AG20443 (cell line): ENCODE measurements around the gene PRKCD.

Experiments
- DNase-seq: peaks from one replicate; pipeline ENCODE4 v3.0.0; 2012; ENCODE audit warnings: low spot score, mixed read lengths

PRKCD gene

DNA sequence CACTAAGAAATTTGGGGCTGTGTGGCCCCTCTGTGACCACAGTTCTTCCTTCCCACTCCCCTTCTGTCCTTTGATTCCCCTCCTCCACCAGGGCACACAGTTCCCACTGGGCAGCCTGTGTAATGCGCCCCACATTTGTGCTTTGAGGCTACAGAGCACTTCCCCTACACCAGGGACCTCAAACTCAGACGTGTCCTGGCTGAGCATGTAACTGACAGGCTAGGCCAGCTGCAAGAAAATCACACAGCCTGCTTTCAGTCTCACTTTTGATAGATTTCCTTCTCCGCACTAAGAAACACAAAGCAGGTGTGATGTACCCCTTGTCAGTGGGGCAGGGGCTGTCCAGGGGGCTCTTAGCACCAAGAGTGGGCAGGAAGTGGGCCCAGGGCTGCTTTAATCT lies 29.6 kb downstream of the PRKCD start:
- DNase-seq: no peak

DNA sequence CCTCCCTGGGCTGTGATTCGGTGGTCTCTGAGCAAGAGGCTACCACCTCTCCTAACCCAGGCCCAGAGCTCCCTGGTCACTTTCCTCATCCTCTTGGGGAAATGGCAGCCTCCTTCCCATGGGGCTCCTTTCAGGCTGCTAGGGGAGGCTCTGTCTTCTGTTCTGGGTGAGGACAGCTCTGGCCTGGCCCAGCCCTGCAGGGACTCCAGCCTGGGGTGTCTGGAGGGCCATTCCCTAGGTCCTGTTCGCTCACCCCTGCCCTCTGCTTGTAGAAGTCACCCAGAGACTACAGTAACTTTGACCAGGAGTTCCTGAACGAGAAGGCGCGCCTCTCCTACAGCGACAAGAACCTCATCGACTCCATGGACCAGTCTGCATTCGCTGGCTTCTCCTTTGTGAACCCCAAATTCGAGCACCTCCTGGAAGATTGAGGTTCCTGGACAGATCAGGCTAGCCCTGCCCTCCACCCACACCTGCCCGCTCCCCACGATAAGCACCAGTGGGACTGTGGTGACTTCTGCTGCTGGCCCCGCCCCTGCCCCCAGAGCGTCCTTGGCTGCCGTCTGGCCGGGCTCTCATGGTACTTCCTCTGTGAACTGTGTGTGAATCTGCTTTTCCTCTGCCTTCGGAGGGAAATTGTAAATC lies 30.9 kb downstream of the PRKCD start:
- no peak for DNase-seq

DNA sequence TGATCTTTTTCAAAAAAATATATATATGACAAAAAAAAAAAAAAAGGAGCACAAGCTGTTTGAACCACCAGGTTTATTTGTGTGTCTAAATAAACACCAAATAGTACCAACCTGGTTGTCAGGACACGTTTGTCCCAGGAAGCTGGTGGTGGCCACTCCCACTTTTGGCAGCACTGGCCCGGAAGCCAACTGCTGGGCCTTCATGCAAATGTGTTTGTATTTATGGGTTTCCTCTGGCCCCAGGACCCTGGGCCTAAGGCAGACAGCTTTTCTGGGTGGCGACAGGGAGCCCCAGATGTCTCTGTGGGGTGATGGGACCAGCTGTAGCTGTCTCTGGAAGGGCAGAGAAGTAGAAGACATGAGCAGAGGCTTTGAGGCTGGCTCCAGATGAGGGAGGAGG lies 31.6 kb downstream of the PRKCD start:
- DNase-seq: no peak

DNA sequence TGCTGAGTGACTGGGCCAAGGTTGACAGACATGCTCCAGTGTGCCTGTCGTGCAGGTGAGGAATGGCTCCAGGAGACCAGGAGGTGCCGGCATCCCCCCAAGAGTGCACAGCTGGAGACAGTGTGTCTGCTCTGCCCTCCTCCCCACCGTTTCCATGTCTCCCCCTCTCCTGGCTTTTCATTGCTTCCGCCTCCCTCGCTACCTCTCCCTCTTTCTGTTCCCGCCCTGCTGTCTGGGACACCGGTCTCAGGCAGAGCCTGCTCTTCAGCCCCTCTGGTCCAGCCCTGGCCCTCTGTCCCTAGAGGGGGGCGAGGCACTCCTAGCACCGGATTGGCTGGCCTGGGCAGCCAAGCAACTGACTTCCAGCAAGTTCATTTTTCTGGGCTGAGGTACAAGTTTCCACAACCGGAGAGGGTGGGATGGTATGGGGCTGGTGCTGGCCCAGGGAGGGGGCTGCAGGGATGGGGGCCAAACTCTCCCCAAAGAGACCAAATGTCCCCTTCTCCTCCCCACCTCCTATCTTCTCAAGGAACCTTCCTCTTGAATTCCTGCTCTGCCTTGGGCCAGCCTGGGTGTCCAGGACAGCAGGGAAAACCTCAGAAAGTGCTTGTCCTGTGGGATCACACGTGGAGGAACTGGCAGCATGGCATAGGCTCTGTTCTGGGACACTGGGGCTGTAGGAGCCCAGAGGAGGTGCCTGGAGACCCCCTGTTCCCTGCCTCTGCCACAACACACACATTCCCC lies 32.6 kb downstream of the PRKCD start:
- DNase-seq: peak; percentile 42

DNA sequence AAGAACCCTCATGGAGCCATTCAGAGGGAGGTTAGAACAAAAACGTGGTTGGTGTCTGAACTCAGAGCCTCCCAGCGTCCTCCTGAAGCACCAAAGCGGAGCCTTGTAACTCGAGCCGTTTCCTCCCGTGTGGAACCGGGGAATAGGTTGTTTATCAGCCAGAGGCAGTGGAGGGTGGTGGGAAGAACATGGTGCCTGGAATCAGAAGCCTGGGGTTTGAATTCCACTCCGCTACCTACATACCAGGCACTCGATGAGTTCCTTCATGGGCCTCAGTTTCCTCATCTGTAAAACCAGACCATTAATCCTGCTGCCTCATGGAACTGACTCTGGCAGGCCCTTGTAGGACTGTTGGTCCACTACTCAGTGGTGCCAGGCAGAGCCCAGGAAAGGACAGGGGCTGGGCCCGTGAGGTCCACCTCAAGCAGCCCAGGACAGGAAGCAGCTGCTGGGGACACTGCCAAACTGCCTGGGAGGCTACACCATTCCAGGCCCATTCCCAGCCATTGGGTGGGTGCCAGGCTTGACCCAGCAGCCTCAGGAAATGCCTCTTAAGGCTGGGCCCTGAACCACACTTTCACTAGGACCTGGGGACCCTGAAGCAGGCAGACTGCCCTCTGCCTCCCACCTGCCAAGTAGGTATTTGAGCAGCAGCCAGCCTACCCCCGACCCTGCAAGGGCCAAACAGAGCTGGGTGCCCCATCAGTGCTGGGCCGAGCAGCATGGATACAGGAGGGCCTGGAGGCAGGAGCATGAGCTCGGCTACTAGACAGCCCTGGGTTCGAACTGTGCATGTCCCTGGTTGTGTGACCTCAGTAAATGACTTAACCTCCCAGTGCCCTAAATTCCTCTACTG lies 33.4 kb downstream of the PRKCD start:
- DNase-seq: peak; percentile 39

DNA sequence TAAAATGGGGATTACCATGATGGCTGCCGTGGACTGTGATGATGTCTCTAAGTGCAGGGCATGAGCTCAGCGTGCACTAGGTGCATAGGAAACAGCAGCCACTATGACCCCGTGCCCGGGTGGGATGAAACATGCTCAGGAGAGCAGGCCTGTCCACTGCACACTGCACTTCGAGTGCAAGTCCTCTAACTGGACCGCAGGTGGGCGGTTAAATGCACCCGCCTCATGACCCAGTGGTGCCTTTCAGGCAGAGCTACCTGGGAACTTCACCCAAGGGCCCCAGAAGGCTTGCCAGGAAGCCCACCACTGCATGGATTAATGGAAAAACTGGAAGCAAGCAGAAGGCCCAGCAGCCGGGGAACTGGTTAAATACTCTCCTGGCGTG lies 34.0 kb downstream of the PRKCD start:
- no peak for DNase-seq

DNA sequence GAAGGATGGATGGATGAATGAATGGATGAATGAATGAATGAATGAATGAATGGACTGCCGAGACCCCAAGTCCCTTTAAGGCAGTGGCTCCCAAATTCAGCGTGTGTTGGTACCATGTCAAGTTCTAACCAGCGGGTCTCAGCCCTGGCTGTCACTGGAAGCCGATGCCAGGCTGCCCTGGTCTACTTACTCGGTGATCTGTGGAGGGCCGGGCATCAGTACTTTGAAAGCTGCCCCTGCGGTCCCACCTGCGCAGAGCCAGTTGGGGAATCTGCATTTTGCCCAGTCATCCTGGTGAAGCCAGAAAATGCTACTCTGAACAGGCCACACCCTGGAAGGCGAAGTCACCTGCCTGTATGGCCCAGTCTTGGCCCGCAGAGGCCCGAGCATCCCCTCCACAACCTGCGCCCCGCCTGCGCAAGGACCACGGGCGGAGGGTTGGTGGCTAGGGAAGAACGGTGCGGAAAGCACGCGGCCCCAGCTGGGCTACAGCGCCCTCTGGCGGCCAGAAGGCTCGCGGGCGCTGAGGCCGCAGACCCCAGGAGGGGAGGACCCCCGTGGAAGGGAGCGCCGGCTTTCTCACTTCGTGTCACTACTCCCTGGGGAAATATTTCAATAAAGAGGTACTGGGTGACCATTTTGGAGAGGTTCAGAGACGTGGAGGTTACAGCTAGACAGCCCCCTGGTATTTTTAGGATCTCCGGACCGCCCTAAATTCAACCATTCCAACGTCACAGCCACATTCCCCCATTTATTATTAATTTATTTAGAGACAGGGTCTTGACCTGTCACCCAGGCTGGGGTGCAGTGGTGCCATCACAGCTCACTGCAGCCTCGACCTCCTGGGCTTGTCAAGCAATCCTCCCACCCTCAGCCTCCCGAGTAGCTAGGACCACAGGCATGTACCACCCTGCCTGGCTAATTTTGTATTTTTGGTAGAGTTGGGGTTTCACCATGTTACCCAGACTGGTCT lies 34.9 kb downstream of the PRKCD start:
- peak; percentile 90 for DNase-seq

DNA sequence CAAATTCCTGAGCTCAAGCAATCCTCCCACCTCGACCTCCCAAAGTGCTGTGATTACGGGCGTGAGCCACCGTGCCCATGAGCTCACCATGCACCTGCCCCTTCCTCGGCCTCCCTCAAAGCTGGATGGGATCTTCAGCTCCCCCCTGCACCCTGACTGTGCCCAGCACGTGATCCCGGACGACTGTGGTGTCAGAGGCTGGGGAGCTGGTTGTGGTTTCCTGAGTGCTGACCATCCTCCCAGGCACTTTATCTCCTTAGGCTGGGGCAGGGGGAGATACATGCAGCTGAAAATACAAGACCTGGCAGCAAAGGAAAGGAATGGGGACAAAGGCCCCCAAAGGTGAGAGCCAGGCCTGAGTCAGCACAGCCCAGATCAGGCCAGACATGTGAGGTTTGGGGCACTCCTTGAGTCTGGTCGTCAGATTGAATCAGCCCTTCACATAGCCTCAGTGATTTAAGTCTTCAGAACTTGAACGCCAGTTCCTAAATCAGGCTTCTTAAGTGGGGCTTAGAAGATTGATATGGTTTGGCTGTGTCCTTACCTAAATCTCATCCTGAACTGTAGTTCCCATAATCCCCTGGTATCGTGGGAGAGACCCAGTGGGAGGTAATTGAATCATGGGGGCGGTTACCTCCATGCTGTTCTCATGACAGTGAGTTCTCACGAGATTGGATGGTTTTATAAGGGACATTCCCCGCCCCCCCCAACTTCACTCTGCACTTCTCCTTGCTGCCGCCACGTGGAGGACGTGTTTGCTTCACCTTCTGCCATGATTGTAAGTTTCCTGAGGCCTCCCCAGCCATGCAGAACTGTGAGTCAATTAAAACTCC lies 35.8 kb downstream of the PRKCD start:
- DNase-seq: no peak

DNA sequence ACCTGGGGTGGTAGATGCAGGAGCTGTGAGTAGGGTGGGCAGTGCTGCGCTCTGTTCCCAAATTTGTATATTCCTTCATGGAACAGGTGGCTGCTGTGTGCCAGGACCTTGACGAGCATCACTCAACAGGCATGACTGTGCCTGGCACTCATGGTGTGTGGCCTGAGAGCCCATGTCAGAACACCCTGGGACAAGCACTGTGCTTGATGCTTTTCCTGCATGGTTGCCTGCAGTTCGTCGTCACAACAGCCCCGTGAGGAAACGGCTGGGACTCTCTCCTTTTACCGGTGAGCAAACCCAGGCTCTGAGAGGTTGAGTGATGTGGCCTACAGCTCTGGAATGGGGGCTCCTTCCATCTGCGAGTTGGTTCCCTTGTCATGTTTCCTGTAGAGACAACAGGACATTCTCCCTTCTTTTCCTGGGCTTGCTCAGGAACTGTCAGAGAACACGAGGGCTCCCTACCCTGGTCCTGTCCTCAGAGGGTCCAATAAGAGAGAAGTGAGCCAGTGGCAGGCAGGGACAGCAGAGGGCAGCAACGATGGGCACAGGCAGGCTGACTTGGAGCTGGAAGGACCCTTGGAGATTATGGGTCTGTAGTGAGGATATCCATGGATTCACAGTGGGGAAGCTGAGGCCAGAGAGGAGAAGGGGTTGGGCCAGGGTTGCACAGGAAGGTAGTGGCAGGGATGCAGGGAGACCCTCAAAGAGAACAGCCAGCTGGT lies 37.4 kb downstream of the PRKCD start:
- no peak for DNase-seq

DNA sequence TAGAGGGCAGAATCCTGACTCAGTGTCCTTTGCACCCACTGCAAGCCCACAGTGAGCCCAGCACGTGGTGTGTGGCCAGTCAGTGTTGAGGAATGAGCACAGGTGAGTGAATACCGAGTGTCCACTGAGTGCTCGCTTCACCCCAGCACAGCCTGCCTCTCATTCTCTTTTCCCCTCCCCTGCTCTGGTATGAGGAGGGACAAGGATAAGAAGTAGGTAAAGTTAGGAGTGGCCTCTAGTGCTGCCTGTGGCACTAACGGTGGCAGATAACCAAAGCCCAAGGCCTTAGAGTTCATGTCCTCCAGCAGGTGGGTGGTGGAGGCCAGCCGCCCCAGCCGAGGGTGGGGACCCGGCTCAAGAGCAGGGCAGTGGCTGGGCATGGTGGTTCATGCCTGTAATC lies 38.0 kb downstream of the PRKCD start:
- DNase-seq: no peak

DNA sequence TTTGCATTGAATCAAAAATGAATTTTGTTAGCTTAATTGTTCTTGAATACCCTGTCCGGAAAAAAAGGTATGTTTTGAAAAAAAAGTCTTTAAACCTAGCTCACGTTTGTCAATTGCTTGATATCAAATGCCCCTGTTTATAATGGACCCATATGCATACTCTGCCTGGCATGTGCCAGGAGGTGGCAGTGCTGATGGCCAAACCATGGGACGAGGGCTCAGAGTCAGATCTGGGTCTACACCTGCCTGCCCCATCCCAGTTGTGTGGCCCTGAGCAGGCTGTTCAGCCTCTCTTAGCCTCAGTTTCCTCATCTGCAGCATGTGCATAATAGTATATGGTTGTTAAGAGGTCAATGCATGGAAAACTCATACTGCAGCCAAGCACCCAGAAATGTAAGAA lies 38.8 kb downstream of the PRKCD start:
- no peak for DNase-seq

DNA sequence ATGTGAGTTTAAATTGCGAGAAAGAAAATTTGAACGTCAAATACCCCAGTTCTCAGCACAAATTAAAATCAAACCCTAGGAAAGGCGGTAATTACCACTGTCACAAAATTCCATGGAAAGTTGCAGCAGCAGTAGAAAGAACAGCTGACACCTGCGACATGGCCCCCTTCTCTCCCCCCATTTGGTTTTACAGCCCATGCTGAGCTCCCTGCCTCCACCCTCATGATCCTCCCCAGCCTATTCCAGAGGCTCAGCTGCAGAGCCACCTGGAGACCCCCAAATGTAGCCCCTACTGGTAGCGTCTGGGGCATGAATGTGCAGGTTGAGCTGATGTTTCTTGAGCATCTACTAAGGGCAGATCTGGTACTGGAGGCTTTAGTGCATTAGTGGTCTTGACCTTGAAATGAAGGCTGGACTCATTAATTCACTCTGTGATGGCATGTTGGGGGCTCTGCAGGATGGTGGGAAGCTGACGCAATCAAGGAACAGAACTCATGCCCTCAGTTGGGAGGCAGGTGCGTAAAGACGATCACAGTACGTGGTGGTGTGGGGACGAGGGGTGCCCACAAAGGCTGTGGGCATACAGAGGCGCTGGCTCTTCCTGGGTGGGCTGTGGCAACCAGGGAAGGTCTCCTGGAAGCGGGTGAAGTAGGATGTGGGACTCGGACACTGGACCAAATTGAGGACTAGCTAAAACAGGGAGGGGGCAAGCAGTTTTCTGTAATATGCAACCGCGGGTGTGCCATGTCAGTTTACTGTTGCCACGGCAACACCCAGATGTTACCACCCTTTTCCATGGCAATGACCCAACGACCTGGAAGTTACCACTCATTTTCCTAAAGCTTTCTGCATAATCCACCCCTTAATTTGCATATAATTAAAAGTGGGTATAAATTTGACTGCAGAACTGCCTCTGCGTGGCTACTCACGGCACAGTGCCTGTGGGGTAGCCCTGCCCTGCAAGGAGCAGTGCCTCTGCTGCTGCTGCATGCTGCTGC lies 39.8 kb downstream of the PRKCD start:
- no peak for DNase-seq

DNA sequence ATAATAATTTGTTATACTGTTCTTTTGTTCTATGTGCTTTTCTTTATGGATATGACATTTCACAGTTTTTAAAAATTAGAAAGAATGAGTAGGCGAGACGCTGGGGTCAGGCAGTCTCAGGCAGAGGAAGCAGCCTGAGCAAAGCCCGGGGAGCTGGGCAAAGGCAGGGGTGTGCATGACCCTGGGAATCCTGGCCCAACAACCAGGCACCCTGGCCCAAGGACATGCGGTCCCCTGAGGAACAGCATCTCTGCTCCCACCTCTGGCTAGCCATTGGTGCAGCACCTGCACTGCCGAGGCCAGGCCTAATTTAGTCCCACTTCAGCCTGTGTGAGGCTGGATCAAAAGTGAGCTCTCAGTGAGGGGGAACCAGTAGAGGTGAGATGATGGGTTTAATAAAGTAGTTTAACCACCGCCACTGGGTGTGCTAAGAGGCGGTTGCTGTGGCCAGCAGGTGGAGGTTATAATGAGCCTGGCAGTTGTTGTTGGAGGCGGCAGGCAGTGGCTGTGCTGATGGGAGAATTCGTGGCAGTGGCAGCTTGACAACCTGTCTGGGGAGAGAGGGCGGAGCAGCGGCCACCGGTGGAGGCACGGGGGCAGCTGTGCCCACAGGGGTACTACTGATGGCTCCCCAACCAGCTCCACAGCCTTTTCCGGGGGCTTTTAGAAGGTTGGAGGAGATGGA lies 41.5 kb downstream of the PRKCD start:
- DNase-seq: no peak

DNA sequence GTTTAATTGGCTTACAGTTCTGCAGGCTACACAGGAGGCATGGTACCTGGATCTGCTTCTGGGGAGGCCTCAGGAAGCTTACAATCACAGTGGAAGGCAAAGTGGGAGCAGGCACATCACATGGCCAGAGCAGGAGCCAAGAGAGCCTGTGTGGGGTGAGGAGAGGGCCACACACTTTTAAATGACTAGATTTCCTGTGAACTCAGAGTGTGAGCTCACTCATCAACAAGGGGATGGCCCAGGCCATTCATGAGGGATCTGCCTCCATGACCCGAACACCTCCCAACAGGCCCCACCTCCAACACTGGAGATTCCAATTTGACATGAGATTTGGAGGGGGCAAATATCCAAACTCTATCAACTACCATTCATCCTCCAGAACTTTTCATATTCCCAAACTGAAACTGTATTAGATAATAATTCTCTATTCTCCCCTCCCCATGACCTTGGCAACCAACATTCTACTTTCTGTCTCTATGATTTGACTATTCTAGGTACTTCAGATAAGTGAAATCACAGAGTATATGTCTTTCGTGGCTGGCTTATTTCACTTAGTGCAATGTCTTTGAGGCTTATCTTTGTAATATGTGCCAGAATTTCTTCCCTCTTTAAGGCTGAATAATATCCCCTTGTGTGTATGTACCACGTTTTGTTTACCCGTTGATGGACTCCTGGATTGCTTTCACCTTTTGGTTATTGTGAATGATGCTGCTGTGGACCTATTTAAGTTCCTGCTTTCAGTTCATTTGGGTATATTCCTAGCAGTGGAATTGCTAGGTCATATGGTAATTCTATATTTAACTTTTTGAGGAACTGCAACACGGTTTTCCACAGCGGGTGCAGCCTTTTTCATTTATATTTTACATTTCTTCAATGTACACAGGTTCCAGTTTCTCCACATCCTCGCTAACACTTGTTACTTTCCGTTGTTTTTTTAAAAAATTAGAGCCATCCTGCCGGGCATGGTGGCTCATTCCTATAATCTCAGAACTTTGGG lies 51.0 kb downstream of the PRKCD start:
- DNase-seq: no peak

DNA sequence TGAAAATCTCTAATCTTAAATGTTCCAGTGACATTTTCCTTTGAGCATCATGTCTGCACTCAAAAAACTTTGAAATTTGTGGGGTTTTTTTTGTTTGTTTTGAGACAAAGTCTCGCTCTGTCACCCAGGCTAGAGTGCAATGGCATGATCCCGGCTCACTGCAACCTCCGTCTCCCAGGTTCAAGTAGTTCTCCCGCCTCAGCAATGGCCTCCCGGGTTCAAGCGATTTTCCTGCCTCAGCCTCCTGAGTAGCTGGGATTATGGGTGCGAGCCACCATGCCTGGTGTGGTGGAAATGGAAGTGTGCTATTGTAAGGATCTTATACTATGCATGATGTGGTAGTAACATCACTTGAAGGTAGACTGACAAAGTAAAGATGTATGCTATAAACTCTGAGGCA lies 52.3 kb downstream of the PRKCD start:
- no peak for DNase-seq

DNA sequence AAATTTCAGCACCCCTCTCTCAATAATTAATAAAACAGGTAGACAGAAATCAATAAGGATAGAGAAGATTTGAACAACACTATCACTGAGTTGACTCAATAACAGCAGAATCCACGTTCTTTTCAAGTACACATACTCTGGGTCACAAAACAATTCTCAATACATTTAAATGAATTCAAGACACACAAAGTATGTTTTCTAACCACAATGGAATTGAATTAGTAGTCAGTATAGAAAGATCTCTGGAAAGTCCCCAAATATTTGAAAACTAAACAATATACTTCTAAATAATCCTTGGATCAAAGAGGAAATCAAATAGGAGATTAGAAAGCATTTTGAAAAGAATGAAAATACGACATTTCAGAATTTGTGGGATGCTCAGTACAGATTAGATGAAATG lies 54.8 kb downstream of the PRKCD start:
- DNase-seq: no peak

DNA sequence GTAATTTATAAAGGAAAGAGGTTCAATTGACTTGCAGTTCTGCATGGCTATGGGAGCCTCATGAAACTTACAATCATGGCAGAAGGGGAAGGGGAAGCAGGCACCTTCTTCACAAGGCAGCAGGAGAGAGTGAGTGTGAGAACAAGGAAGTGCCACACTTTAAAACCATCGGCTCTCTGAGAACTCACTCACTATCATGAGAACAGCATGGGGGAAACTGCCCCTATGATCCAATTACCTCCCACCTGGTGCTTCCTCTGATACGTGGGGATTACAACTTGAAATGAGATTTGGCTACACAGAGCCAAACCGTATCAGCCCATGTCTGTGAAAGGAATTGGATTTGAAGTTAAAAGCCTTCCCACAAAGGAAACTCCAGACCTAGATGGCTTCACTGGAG lies 55.7 kb downstream of the PRKCD start:
- no peak for DNase-seq
